Erythroblast (primary cell): ENCODE measurements around the gene PRKD1.

Experiments
- GATA1 ChIP-seq: IDR thresholded peaks from 2 replicates; pipeline ENCODE4 v1.6.1; 2011; ENCODE audit warnings: low read depth, mild to moderate bottlenecking, control low read depth, low read length, moderate library complexity
- POLR2A ChIP-seq: IDR thresholded peaks from 2 replicates; pipeline ENCODE4 v1.6.1; 2011; ENCODE audit warnings: mild to moderate bottlenecking, low read length

- TF ChIP-seq POLR2A (no peak), GATA1 (no peak)
These were observed 81.2 kb downstream of the PRKD1 start for GRCh38 chr14:29846339-29847055.
